HEK293 (cell line): Measurements from ENCODE around the gene ACIN1.

ENCODE experiments used
- CTCF ChIA-PET: fragments of 350-600 bp; formaldehyde crosslinking; extraction: SDS; loops from one replicate; lab custom pipeline; 2021; ENCODE audit warnings: antibody characterized with exemption; lab: Yijun Ruan, JAX
- POLR2A ChIA-PET: fragments of 300-600 bp; formaldehyde crosslinking; extraction: SDS; loops from one replicate; lab custom pipeline; 2020; ENCODE audit warnings: antibody characterized with exemption, inconsistent platforms; lab: Yijun Ruan, JAX
- H3K27ac ChIP-seq: fragments of 200-500 bp; sonication (Bioruptor generic); 2 replicates; pipeline ENCODE4 v1.5.1; 2014; ENCODE audit warnings: low read depth, low read length, control low read depth, inconsistent platforms; ENCODE audit errors: extremely low read depth
- H3K36me3 ChIP-seq, 2 experiments: fragments of 200-500 bp in 1 of 2; sonication (Bioruptor generic) in 1 of 2; 1 replicate in 1 of 2; 2 replicates in 1 of 2; pipeline ENCODE4 v1.5.1; 2014 to 2017; ENCODE audit warnings: inconsistent platforms in 2 of 2, low read length in 2 of 2; ENCODE audit not compliant: control insufficient read depth in 2 of 2, insufficient read depth in 1 of 2
- H3K4me1 ChIP-seq: fragments of 200-500 bp; sonication (Bioruptor generic); 2 replicates; pipeline ENCODE4 v1.5.1; 2014; ENCODE audit warnings: mild to moderate bottlenecking, low read length, inconsistent platforms; ENCODE audit not compliant: control insufficient read depth, insufficient read depth
- H3K4me3 ChIP-seq: 2 replicates; pipeline ENCODE4 v1.5.1; 2011; ENCODE audit warnings: low read depth, mild to moderate bottlenecking, control low read depth, low read length, moderate library complexity
- H3K9me3 ChIP-seq: fragments of 200-500 bp; sonication (Bioruptor generic); 2 replicates; pipeline ENCODE4 v1.5.1; 2014; ENCODE audit warnings: low read depth, low read length, inconsistent platforms; ENCODE audit not compliant: control insufficient read depth, insufficient read depth
- HOXC10 ChIP-seq: sonication (generic); formaldehyde crosslinking; IDR thresholded peaks from 2 replicates; pipeline ENCODE4 v1.8.1; 2023; ENCODE audit warnings: mild to moderate bottlenecking, missing genetic modification reagents
- HOXD13 ChIP-seq: sonication (generic); formaldehyde crosslinking; IDR thresholded peaks from 2 replicates; pipeline ENCODE4 v1.8.0; 2022; ENCODE audit warnings: missing genetic modification reagents, borderline replicate concordance
- IKZF3 ChIP-seq: fragments of 450-650 bp; IDR thresholded peaks from 2 replicates; pipeline ENCODE4 v1.5.0; 2018; ENCODE audit warnings: missing biosample characterization, mild to moderate bottlenecking, missing genetic modification characterization, moderate library complexity
- PRDM10 ChIP-seq: fragments of 450-650 bp; formaldehyde crosslinking; IDR thresholded peaks from 2 replicates; pipeline ENCODE4 v1.5.1; 2016; ENCODE audit warnings: missing biosample characterization, missing genetic modification characterization
- PRDM4 ChIP-seq: fragments of 450-650 bp; formaldehyde crosslinking; IDR thresholded peaks from 2 replicates; pipeline ENCODE4 v1.5.1; 2017; ENCODE audit warnings: missing biosample characterization, missing genetic modification characterization
- SETDB1 ChIP-seq: IDR thresholded peaks from one replicate; pipeline ENCODE4 v1.6.1; 2017; ENCODE audit warnings: mild to moderate bottlenecking, low read length, moderate library complexity, mixed read lengths; ENCODE audit not compliant: insufficient read length
- ZBTB10 ChIP-seq: fragments of 450-650 bp; formaldehyde crosslinking; IDR thresholded peaks from 2 replicates; pipeline ENCODE4 v1.5.1; 2016; ENCODE audit warnings: missing biosample characterization, missing genetic modification characterization
- ZFHX2 ChIP-seq: fragments of 450-650 bp; formaldehyde crosslinking; conservative IDR thresholded peaks from 2 replicates; pipeline ENCODE4 v1.5.1; 2016; ENCODE audit warnings: missing biosample characterization, missing genetic modification characterization
- ZNF174 ChIP-seq: fragments of 450-650 bp; formaldehyde crosslinking; IDR thresholded peaks from 2 replicates; pipeline ENCODE4 v1.5.0; 2017; ENCODE audit warnings: missing biosample characterization, mild to moderate bottlenecking, missing genetic modification characterization
- ZNF175 ChIP-seq: fragments of 450-650 bp; formaldehyde crosslinking; IDR thresholded peaks from 2 replicates; pipeline ENCODE4 v1.5.1; 2016; ENCODE audit warnings: missing biosample characterization, missing genetic modification characterization
- ZNF311 ChIP-seq: fragments of 450-650 bp; formaldehyde crosslinking; IDR thresholded peaks from 2 replicates; pipeline ENCODE4 v1.5.1; 2017; ENCODE audit warnings: missing biosample characterization, missing genetic modification characterization, borderline replicate concordance
- ZNF354C ChIP-seq: fragments of 450-650 bp; formaldehyde crosslinking; IDR thresholded peaks from 2 replicates; pipeline ENCODE4 v1.5.1; 2016; ENCODE audit warnings: missing biosample characterization, missing genetic modification characterization, low read depth, borderline replicate concordance
- ZNF366 ChIP-seq: fragments of 450-650 bp; formaldehyde crosslinking; conservative IDR thresholded peaks from 2 replicates; pipeline ENCODE4 v1.5.1; 2016; ENCODE audit warnings: missing biosample characterization, missing genetic modification characterization
- ZNF416 ChIP-seq: fragments of 450-650 bp; formaldehyde crosslinking; IDR thresholded peaks from 2 replicates; pipeline ENCODE4 v1.5.1; 2016; ENCODE audit warnings: missing biosample characterization, missing genetic modification characterization
- ZNF560 ChIP-seq: fragments of 450-650 bp; formaldehyde crosslinking; IDR thresholded peaks from 2 replicates; pipeline ENCODE4 v1.5.1; 2017; ENCODE audit warnings: missing biosample characterization, missing genetic modification characterization, borderline replicate concordance
- ZNF623 ChIP-seq: fragments of 450-650 bp; formaldehyde crosslinking; IDR thresholded peaks from 2 replicates; pipeline ENCODE4 v1.5.1; 2016; ENCODE audit warnings: missing biosample characterization, missing genetic modification characterization
- ZNF654 ChIP-seq: fragments of 450-650 bp; formaldehyde crosslinking; IDR thresholded peaks from 2 replicates; pipeline ENCODE4 v1.5.1; 2016; ENCODE audit warnings: low read depth, missing biosample characterization, missing genetic modification characterization
- ZNF76 ChIP-seq: fragments of 450-650 bp; formaldehyde crosslinking; IDR thresholded peaks from 2 replicates; pipeline ENCODE4; 2016; ENCODE audit warnings: low read depth, missing biosample characterization, missing genetic modification characterization, borderline replicate concordance
- TF ChIP-seq, protein P1 (sequence below): fragments of 450-650 bp; formaldehyde crosslinking; IDR thresholded peaks from 2 replicates; pipeline ENCODE4 v1.5.0; 2017; ENCODE audit warnings: missing biosample characterization, missing genetic modification characterization, borderline replicate concordance

ACIN1 gene

GRCh38 chr14:23077962-23078361 lies 17.0 kb downstream of the ACIN1 start:
- no peak overlapping the region for H3K27ac ChIP-seq
- peaks cover 53 to 85% of the 10 kb centered on the region in 2 experiments for H3K36me3 ChIP-seq
- CTCF ChIA-PET, result interaction anchor here (0.6 to 4.3 kb wide), 19 partner anchors 9 to 388 kb away, joined by 3 to 44 read pairs (median 10); partner anchors contain the start of genes ACIN1 and C14orf119
- no peaks in the 10 kb centered on the region for H3K9me3 ChIP-seq
- TF ChIP-seq ZNF623 (tag by site-specific recombination) (no peak), ZNF560 (tag by site-specific recombination) (no peak), HOXD13 (CRISPR knock-in tag) (no peak)
- POLR2A ChIA-PET, result interaction anchor here (1.6 to 2.5 kb wide), 2 partner anchors 11 to 17 kb away, joined by 3 to 15 read pairs; partner anchors contain the start of genes ACIN1 and C14orf119
- H3K4me1 ChIP-seq, result no peaks in the 10 kb centered on the region
- H3K4me3 ChIP-seq, result no peak overlapping the region

DNA sequence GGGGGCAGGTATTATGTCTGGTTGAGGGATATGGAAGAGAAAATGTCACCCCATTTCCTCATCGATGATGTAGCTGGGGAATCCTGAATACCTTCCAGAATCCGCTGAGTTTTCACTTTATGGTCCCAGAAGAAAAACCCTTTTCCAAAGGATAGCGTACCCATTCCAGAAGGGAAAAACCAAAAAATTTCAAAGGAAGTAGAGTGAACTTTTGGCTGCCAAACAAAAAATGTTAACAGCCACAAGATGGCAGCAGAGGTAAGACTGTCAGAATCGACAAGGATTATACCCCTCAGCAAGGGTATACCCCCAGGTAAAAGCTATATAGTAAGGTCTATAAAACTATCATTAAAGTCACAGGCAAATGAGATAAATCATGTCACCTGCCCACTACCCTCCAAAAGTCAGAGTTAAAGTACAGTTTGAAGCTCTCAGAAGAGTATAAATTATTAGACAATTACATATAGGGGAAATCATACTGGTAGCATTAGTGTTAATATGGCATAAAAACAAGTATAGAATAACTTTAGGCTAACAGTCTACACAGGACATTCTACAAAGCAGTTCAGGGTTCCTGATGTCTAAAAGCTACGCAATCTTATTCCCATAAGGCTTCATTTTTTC lies 18.0 kb downstream of the ACIN1 start:
- H3K27ac ChIP-seq, result no peak overlapping the region
- POLR2A ChIA-PET, result interaction anchor here (1.6 to 2.5 kb wide), 2 partner anchors 10 to 18 kb away, joined by 3 to 15 read pairs; partner anchors contain the start of genes ACIN1 and C14orf119
- H3K4me1 ChIP-seq, result peaks cover 6% of the 10 kb centered on the region; the same call in 1 of the 2 replicates
- no peak overlapping the region for H3K4me3 ChIP-seq
- H3K36me3 ChIP-seq, result peaks cover 42 to 82% of the 10 kb centered on the region in 2 experiments
- TF ChIP-seq ZNF654 (tag by site-specific recombination) (peak; percentile 41), ZFHX2 (tag by site-specific recombination) (no peak), ZNF174 (tag by site-specific recombination) (no peak), IKZF3 (0 out of 2 replicates have a peak, but pooled peaks have one; percentile 40), ZNF76 (no peak), HOXC10 (CRISPR knock-in tag) (no peak)
- no peaks in the 10 kb centered on the region for H3K9me3 ChIP-seq
- CTCF ChIA-PET, result interaction anchor here (0.5 to 4.3 kb wide), 37 partner anchors 8 to 387 kb away, joined by 3 to 44 read pairs (median 4); partner anchors contain the start of genes ACIN1, C14orf119 and SLC7A8

DNA sequence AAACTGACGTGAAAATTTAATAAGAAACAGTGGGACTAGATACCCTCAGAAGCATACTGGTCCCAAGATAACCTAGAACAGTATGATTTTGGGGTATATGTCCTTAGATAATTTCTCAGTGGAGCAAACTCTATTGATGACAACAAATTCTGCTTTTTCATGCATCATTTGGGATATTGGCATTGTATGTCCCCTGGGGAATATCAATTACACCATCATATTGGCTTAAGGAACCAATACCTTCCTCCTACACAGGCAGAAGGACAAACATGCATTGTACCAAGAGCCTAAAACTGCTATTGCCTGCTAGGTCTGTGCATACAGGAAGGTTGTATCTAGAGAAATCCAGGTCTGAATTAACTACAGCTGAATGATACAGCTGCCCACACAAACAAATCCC lies 20.0 kb downstream of the ACIN1 start:
- CTCF ChIA-PET, result interaction anchor here (0.6 to 1.0 kb wide), 5 partner anchors 8 to 1296 kb away, joined by 3 read pairs; no protein-coding TSS in a partner anchor
- POLR2A ChIA-PET, result no interaction called here
- no peaks in the 10 kb centered on the region for H3K9me3 ChIP-seq
- H3K36me3 ChIP-seq, result peaks cover 23 to 62% of the 10 kb centered on the region in 2 experiments
- no peak overlapping the region for H3K27ac ChIP-seq
- no peak overlapping the region for H3K4me3 ChIP-seq
- peaks cover 10% of the 10 kb centered on the region for H3K4me1 ChIP-seq
- TF ChIP-seq ZNF416 (no peak), ZNF366 (tag by site-specific recombination) (no peak), SETDB1 (no peak), PRDM10 (tag by site-specific recombination) (no peak), PRDM4 (no peak), ZNF175 (tag by site-specific recombination) (no peak), ZNF354C (tag by site-specific recombination) (no peak), ZBTB10 (no peak), ZNF311 (tag by site-specific recombination) (no peak)
- TF ChIP-seq, protein P1, sequence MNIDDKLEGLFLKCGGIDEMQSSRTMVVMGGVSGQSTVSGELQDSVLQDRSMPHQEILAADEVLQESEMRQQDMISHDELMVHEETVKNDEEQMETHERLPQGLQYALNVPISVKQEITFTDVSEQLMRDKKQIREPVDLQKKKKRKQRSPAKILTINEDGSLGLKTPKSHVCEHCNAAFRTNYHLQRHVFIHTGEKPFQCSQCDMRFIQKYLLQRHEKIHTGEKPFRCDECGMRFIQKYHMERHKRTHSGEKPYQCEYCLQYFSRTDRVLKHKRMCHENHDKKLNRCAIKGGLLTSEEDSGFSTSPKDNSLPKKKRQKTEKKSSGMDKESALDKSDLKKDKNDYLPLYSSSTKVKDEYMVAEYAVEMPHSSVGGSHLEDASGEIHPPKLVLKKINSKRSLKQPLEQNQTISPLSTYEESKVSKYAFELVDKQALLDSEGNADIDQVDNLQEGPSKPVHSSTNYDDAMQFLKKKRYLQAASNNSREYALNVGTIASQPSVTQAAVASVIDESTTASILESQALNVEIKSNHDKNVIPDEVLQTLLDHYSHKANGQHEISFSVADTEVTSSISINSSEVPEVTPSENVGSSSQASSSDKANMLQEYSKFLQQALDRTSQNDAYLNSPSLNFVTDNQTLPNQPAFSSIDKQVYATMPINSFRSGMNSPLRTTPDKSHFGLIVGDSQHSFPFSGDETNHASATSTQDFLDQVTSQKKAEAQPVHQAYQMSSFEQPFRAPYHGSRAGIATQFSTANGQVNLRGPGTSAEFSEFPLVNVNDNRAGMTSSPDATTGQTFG (tag by site-specific recombination), result no peak
